Prostate gland (tissue), 2 donors: ENCODE data around the gene TSR3.

ENCODE experiments used
- POLR2A ChIP-seq: fragments of 450-650 bp; IDR thresholded peaks from one replicate; pipeline ENCODE4 v1.6.1; 2016; ENCODE audit warnings: antibody characterized with exemption, mild to moderate bottlenecking
- POLR2AphosphoS5 ChIP-seq: sonication (generic); formaldehyde crosslinking; IDR thresholded peaks from one replicate; pipeline ENCODE4 v1.6.1; 2017; ENCODE audit warnings: antibody characterized with exemption
- TF ChIP-seq, protein P1 (sequence below), 4 experiments: fragments of 200-600 bp in 2 of 4; fragments of 450-650 bp in 2 of 4; sonication (generic) in 2 of 4; IDR thresholded peaks; 1 replicate in 3 of 4; 2 replicates in 1 of 4; pipeline ENCODE4 v1.5.1; 2016 to 2019; ENCODE audit warnings: antibody characterized with exemption in 4 of 4, mild to moderate bottlenecking in 2 of 4, moderate library complexity in 2 of 4

DNA sequence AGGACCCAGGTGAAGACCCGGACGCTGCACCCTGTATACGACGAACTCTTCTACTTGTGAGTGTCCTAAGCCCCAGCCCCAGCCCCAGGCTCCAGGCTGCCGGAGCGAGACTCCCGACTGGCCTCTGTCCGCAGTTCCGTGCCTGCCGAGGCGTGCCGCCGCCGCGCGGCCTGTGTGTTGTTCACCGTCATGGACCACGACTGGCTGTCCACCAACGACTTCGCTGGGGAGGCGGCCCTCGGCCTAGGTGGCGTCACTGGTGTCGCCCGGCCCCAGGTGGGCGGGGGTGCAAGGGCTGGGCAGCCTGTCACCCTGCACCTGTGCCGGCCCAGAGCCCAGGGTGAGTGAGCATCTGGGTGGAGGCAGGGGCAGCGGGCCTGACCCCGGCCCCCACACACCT is 3.7 kb downstream of the TSR3 start:
- TF ChIP-seq POLR2A (no peak), POLR2AphosphoS5 (no peak)
- TF ChIP-seq, protein P1, sequence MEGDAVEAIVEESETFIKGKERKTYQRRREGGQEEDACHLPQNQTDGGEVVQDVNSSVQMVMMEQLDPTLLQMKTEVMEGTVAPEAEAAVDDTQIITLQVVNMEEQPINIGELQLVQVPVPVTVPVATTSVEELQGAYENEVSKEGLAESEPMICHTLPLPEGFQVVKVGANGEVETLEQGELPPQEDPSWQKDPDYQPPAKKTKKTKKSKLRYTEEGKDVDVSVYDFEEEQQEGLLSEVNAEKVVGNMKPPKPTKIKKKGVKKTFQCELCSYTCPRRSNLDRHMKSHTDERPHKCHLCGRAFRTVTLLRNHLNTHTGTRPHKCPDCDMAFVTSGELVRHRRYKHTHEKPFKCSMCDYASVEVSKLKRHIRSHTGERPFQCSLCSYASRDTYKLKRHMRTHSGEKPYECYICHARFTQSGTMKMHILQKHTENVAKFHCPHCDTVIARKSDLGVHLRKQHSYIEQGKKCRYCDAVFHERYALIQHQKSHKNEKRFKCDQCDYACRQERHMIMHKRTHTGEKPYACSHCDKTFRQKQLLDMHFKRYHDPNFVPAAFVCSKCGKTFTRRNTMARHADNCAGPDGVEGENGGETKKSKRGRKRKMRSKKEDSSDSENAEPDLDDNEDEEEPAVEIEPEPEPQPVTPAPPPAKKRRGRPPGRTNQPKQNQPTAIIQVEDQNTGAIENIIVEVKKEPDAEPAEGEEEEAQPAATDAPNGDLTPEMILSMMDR (IDR thresholded peaks at IDR 0.05): no peak
